Measurements from ENCODE around the gene OPA1. TPM values are rescaled to one million over a fixed set of nuclear protein-coding genes. Genes with fewer than 3 reads are reported as not detected.

The OPA1 gene
- total RNA-seq, 2 experiments from 2014 or later = 56.1 to 57.6 TPM

GRCh38 chr3:193729088-193729465 is 136.1 kb downstream of the OPA1 start:
- no peak overlapping the region for H3K4me3 ChIP-seq (ENCODE audit: low read length)
- H3K4me1 Mint-ChIP-seq (ENCODE audit: low read depth) = no peaks in the 10 kb centered on the region
- no peak overlapping the region for H3K4me3 Mint-ChIP-seq
- POLR2A ChIA-PET = no interaction called here
- H3K9me3 ChIP-seq (ENCODE audit: control insufficient read depth in 1 of 2, insufficient read depth in 1 of 2, low read length in 2 of 2) = peaks cover 0 to 4% of the 10 kb centered on the region in 2 experiments
- no peaks in the 10 kb centered on the region for H3K27me3 Mint-ChIP-seq
- H3K27me3 ChIP-seq (ENCODE audit: control insufficient read depth in 1 of 2, insufficient read depth in 2 of 2, low read length in 2 of 2) = peaks cover 0 to 3% of the 10 kb centered on the region in 2 experiments
- H3K4me1 ChIP-seq (ENCODE audit: insufficient read depth, low read length) = no peaks in the 10 kb centered on the region
- CTCF ChIA-PET = interaction anchor here (0.6 kb wide), 1 partner anchor 785 kb away, joined by 3 read pairs; no protein-coding TSS in a partner anchor
- H3K27ac ChIP-seq (ENCODE audit: low read depth in 1 of 2, low read length in 2 of 2) = no peak overlapping the region
- ATAC-seq (ENCODE audit: poor library complexity) (no peak), DNase-seq (no peak)
- intact Hi-C loops (cut with DNase I, micrococcal nuclease) = no loop called here
- no peaks in the 10 kb centered on the region for H3K36me3 Mint-ChIP-seq (ENCODE audit: low read depth)
- no peaks in the 10 kb centered on the region for H3K36me3 ChIP-seq (ENCODE audit: insufficient read depth, low read length)
- no peak for TF ChIP-seq CTCF (IDR thresholded peaks at IDR 0.05)
- no peaks in the 10 kb centered on the region for H3K9me3 Mint-ChIP-seq
- no peak overlapping the region for H3K27ac Mint-ChIP-seq

GRCh38 chr3:193729601-193730000 is 136.6 kb downstream of the OPA1 start:
- ATAC-seq (ENCODE audit: poor library complexity) = no peak
- H3K36me3 Mint-ChIP-seq (ENCODE audit: low read depth) = no peaks in the 10 kb centered on the region
- no peak for TF ChIP-seq CTCF (IDR thresholded peaks at IDR 0.05)
- Histone ChIP-seq H3K4me3 (ENCODE audit: low read length) (no peak overlapping the region), H3K27me3 (ENCODE audit: control insufficient read depth in 1 of 2, insufficient read depth in 2 of 2, low read length in 2 of 2) (peaks cover 0 to 3% of the 10 kb centered on the region in 2 experiments), H3K9me3 (ENCODE audit: control insufficient read depth in 1 of 2, insufficient read depth in 1 of 2, low read length in 2 of 2) (peaks cover 0 to 4% of the 10 kb centered on the region in 2 experiments), H3K36me3 (ENCODE audit: insufficient read depth, low read length) (no peaks in the 10 kb centered on the region), H3K4me1 (ENCODE audit: insufficient read depth, low read length) (no peaks in the 10 kb centered on the region), H3K27ac (ENCODE audit: low read depth in 1 of 2, low read length in 2 of 2) (no peak overlapping the region)
- ChIA-PET CTCF (no interaction called here), POLR2A (no interaction called here)
- no peak overlapping the region for H3K4me3 Mint-ChIP-seq
- no peaks in the 10 kb centered on the region for H3K9me3 Mint-ChIP-seq
- H3K27ac Mint-ChIP-seq = no peak overlapping the region
- no peak for DNase-seq
- intact Hi-C loops (cut with DNase I, micrococcal nuclease) = no loop called here
- no peaks in the 10 kb centered on the region for H3K27me3 Mint-ChIP-seq
- H3K4me1 Mint-ChIP-seq (ENCODE audit: low read depth) = no peaks in the 10 kb centered on the region

- Mint-ChIP-seq H3K9me3 (no peaks in the 10 kb centered on the region), H3K36me3 (ENCODE audit: low read depth) (no peaks in the 10 kb centered on the region), H3K4me3 (no peak overlapping the region), H3K27me3 (no peaks in the 10 kb centered on the region), H3K27ac (no peak overlapping the region), H3K4me1 (ENCODE audit: low read depth) (no peaks in the 10 kb centered on the region)
- Histone ChIP-seq H3K27me3 (ENCODE audit: control insufficient read depth in 1 of 2, insufficient read depth in 2 of 2, low read length in 2 of 2) (peaks cover 0 to 3% of the 10 kb centered on the region in 2 experiments), H3K27ac (ENCODE audit: low read depth in 1 of 2, low read length in 2 of 2) (no peak overlapping the region), H3K9me3 (ENCODE audit: control insufficient read depth in 1 of 2, insufficient read depth in 1 of 2, low read length in 2 of 2) (peaks cover 0 to 4% of the 10 kb centered on the region in 2 experiments), H3K4me3 (ENCODE audit: low read length) (no peak overlapping the region), H3K4me1 (ENCODE audit: insufficient read depth, low read length) (no peaks in the 10 kb centered on the region), H3K36me3 (ENCODE audit: insufficient read depth, low read length) (no peaks in the 10 kb centered on the region)
- ChIA-PET POLR2A (no interaction called here), CTCF (no interaction called here)
- TF ChIP-seq CTCF (IDR thresholded peaks at IDR 0.05) = no peak
- ATAC-seq (ENCODE audit: poor library complexity) (no peak), DNase-seq (no peak)
- intact Hi-C loops (cut with DNase I, micrococcal nuclease) = no loop called here
These were observed 137.5 kb downstream of the OPA1 start for GRCh38 chr3:193730511-193730910.

Data from CD4-positive, alpha-beta T cell (primary cell).